Breast epithelium (tissue), 3 donors: ENCODE data around the gene DPY19L1.

Source experiments
- POLR2AphosphoS5 ChIP-seq, 3 donors: sonication (generic); formaldehyde crosslinking; IDR thresholded peaks; one replicate each; pipeline ENCODE4 v1.6.1; 2017; ENCODE audit warnings: antibody characterized with exemption in 3 of 3
- TF ChIP-seq, protein P1 (sequence below), 3 donors: fragments of 450-650 bp; IDR thresholded peaks; one replicate each; pipeline ENCODE4 v1.5.1; 2016 to 2017; ENCODE audit warnings: antibody characterized with exemption in 3 of 3, mild to moderate bottlenecking in 3 of 3, moderate library complexity in 3 of 3

DNA sequence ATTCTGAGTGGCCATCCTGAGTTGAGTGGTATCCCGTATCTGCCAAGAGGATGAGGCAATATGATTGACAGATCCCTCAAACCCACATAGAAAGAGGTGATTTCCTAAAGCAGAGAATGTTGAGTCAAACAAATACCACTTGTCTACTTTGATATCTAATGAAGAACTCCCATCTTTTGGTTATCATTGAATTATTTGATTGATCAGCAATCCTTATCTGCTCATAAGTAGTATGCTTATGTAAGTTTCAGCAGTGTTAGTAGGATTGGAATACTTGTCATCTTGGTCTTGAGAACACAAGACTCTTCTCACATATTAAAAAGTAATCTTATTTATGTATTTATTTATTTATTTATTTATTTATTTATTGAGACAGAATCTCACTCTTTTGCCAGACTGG, 147.3 kb downstream of the DPY19L1 start:
- TF ChIP-seq, protein P1, sequence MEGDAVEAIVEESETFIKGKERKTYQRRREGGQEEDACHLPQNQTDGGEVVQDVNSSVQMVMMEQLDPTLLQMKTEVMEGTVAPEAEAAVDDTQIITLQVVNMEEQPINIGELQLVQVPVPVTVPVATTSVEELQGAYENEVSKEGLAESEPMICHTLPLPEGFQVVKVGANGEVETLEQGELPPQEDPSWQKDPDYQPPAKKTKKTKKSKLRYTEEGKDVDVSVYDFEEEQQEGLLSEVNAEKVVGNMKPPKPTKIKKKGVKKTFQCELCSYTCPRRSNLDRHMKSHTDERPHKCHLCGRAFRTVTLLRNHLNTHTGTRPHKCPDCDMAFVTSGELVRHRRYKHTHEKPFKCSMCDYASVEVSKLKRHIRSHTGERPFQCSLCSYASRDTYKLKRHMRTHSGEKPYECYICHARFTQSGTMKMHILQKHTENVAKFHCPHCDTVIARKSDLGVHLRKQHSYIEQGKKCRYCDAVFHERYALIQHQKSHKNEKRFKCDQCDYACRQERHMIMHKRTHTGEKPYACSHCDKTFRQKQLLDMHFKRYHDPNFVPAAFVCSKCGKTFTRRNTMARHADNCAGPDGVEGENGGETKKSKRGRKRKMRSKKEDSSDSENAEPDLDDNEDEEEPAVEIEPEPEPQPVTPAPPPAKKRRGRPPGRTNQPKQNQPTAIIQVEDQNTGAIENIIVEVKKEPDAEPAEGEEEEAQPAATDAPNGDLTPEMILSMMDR (IDR thresholded peaks at IDR 0.05): no peak
- no peak for TF ChIP-seq POLR2AphosphoS5 (IDR thresholded peaks at IDR 0.05)
